ENCODE data around the gene LPO.

The LPO gene

DNA sequence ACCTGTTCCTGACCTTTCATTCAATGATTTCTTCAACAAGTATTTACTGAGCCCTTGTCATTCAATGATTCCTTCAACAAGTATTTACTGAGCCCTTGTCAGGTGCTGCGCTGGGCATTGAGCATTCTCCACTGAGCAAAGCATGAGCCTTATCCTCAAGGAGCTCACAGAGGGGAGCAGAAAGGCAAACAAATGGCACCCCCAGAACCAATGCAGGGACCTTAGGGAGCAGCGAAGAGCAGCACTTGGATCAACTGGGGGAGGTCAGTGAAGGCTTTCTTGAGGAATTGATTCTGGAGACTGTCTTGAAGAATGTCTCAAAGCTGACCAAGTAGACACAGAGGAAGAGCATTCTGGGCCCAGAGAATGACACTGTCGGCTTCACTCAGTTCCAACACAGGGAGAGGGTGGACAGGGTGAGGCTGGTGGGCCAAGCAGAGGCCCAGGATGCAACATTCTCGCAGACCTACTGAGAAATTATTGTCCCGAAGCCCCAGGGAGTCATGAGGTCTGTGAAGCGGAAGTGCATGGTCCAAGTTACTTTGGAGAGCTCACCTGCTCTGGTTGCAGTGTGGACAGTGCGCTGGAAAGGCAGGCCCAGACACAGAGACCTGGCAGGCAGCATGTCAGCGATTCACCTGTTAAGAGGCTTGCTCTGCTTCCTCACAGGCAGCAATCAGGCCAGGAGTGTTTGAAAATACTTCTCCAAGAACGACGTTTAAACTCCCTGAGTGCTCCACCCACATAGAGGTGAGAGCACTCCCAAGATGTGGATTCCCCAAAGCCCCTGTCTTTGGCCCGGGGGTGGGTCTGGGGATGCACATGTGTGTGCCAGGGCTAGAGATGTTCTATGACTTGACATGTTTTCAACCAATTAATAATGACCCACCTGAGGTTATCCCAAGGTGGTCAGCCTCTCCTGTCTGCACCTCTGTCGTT, 45.6 kb downstream of the LPO start:
- Histone ChIP-seq H3K27ac (ENCODE audit: insufficient read depth, low read length, poor library complexity, severe bottlenecking) (no peak overlapping the region), H3K36me3 (ENCODE audit: control insufficient read depth, insufficient read depth, low read length) (no peaks in the 10 kb centered on the region), H3K9me3 (ENCODE audit: control insufficient read depth, low read length) (no peaks in the 10 kb centered on the region), H3K27me3 (replicated peaks; ENCODE audit: control insufficient read depth, insufficient read depth, low read length, poor library complexity, severe bottlenecking) (peaks cover 3% of the 10 kb centered on the region), H3K4me1 (ENCODE audit: control insufficient read depth, insufficient read depth, low read length, poor library complexity, severe bottlenecking) (no peaks in the 10 kb centered on the region), H3K4me3 (ENCODE audit: insufficient read depth, low read depth, low read length, poor library complexity, severe bottlenecking) (no peak overlapping the region)
- DNase-seq: no peak

- Histone ChIP-seq H3K4me3 (ENCODE audit: insufficient read depth, low read depth, low read length, poor library complexity, severe bottlenecking) (no peak overlapping the region), H3K4me1 (ENCODE audit: control insufficient read depth, insufficient read depth, low read length, poor library complexity, severe bottlenecking) (no peaks in the 10 kb centered on the region), H3K36me3 (ENCODE audit: control insufficient read depth, insufficient read depth, low read length) (no peaks in the 10 kb centered on the region), H3K9me3 (ENCODE audit: control insufficient read depth, low read length) (no peaks in the 10 kb centered on the region), H3K27me3 (replicated peaks; ENCODE audit: control insufficient read depth, insufficient read depth, low read length, poor library complexity, severe bottlenecking) (peaks cover 3% of the 10 kb centered on the region), H3K27ac (ENCODE audit: insufficient read depth, low read length, poor library complexity, severe bottlenecking) (no peak overlapping the region)
- no peak for DNase-seq
Observed at GRCh38 chr17:58284613-58285421, 46.4 kb downstream of the LPO start.

- Histone ChIP-seq H3K4me1 (ENCODE audit: control insufficient read depth, insufficient read depth, low read length, poor library complexity, severe bottlenecking) (no peaks in the 10 kb centered on the region), H3K27ac (ENCODE audit: insufficient read depth, low read length, poor library complexity, severe bottlenecking) (no peak overlapping the region), H3K4me3 (ENCODE audit: insufficient read depth, low read depth, low read length, poor library complexity, severe bottlenecking) (no peak overlapping the region), H3K9me3 (ENCODE audit: control insufficient read depth, low read length) (no peaks in the 10 kb centered on the region), H3K36me3 (ENCODE audit: control insufficient read depth, insufficient read depth, low read length) (no peaks in the 10 kb centered on the region), H3K27me3 (replicated peaks; ENCODE audit: control insufficient read depth, insufficient read depth, low read length, poor library complexity, severe bottlenecking) (no peaks in the 10 kb centered on the region)
- DNase-seq: no peak
Observed at GRCh38 chr17:58285422-58285810, 47.0 kb downstream of the LPO start.

- H3K27me3 ChIP-seq (replicated peaks; ENCODE audit: control insufficient read depth, insufficient read depth, low read length, poor library complexity, severe bottlenecking): no peaks in the 10 kb centered on the region
- no peaks in the 10 kb centered on the region for H3K36me3 ChIP-seq (ENCODE audit: control insufficient read depth, insufficient read depth, low read length)
- H3K4me3 ChIP-seq (ENCODE audit: insufficient read depth, low read depth, low read length, poor library complexity, severe bottlenecking): no peak overlapping the region
- H3K27ac ChIP-seq (ENCODE audit: insufficient read depth, low read length, poor library complexity, severe bottlenecking): no peak overlapping the region
- peaks cover 5% of the 10 kb centered on the region for H3K9me3 ChIP-seq (ENCODE audit: control insufficient read depth, low read length)
- DNase-seq: no peak
- no peaks in the 10 kb centered on the region for H3K4me1 ChIP-seq (ENCODE audit: control insufficient read depth, insufficient read depth, low read length, poor library complexity, severe bottlenecking)
Observed at GRCh38 chr17:58289869-58290268, 51.5 kb downstream of the LPO start.

DNA sequence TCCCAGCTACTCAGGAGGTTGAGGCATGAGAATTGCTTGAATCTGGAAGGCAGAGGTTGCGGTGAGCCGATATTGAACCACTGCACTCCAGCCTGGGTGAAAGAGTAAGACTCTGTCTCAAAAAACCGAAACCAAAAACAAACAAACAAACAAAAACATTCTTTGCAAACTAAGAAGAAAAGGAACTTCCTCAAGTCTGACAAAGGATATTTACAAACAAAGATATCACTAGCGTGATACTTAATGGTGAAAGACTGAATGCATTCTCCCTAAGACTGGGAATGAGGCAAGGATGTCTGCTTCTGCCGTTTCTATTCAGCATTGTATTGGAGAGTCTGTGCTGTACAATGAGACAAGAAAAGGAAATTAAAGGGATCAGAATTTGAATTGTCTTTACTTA, 52.9 kb downstream of the LPO start:
- Histone ChIP-seq H3K27me3 (replicated peaks; ENCODE audit: control insufficient read depth, insufficient read depth, low read length, poor library complexity, severe bottlenecking) (no peaks in the 10 kb centered on the region), H3K4me1 (ENCODE audit: control insufficient read depth, insufficient read depth, low read length, poor library complexity, severe bottlenecking) (no peaks in the 10 kb centered on the region), H3K36me3 (ENCODE audit: control insufficient read depth, insufficient read depth, low read length) (no peaks in the 10 kb centered on the region), H3K9me3 (ENCODE audit: control insufficient read depth, low read length) (peaks cover 5% of the 10 kb centered on the region), H3K27ac (ENCODE audit: insufficient read depth, low read length, poor library complexity, severe bottlenecking) (no peak overlapping the region), H3K4me3 (ENCODE audit: insufficient read depth, low read depth, low read length, poor library complexity, severe bottlenecking) (no peak overlapping the region)
- no peak for DNase-seq

- no peak overlapping the region for H3K27ac ChIP-seq (ENCODE audit: insufficient read depth, low read length, poor library complexity, severe bottlenecking)
- H3K36me3 ChIP-seq (ENCODE audit: control insufficient read depth, insufficient read depth, low read length): no peaks in the 10 kb centered on the region
- DNase-seq: no peak
- H3K9me3 ChIP-seq (ENCODE audit: control insufficient read depth, low read length): peaks cover 5% of the 10 kb centered on the region
- no peak overlapping the region for H3K4me3 ChIP-seq (ENCODE audit: insufficient read depth, low read depth, low read length, poor library complexity, severe bottlenecking)
- H3K27me3 ChIP-seq (replicated peaks; ENCODE audit: control insufficient read depth, insufficient read depth, low read length, poor library complexity, severe bottlenecking): no peaks in the 10 kb centered on the region
- no peaks in the 10 kb centered on the region for H3K4me1 ChIP-seq (ENCODE audit: control insufficient read depth, insufficient read depth, low read length, poor library complexity, severe bottlenecking)
Observed at GRCh38 chr17:58294034-58294433, 55.6 kb downstream of the LPO start.

DNA sequence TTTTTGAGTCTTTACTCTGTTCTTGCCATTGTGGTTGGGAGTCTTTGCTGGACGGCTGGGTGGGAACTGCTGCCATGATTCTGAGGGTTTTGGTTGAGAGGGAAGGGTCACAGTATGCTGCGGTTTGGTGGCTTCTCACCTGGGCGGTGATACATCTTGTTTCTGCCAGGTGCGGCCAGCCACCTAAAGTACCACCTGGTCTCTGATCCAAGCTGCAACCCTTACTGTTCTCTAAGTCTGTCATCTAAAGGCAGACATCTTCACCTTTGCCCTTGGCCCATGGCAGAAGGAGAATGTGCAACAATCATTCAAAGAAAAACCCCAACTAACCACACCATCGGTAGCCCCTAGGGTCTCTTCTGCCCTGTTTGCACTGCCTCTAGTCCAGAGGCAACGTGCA, 62.0 kb downstream of the LPO start:
- no peaks in the 10 kb centered on the region for H3K27me3 ChIP-seq (replicated peaks; ENCODE audit: control insufficient read depth, insufficient read depth, low read length, poor library complexity, severe bottlenecking)
- no peak overlapping the region for H3K27ac ChIP-seq (ENCODE audit: insufficient read depth, low read length, poor library complexity, severe bottlenecking)
- no peaks in the 10 kb centered on the region for H3K4me1 ChIP-seq (ENCODE audit: control insufficient read depth, insufficient read depth, low read length, poor library complexity, severe bottlenecking)

GRCh38 chr17:58301504-58302150, 63.2 kb downstream of the LPO start:
- Histone ChIP-seq H3K27ac (ENCODE audit: insufficient read depth, low read length, poor library complexity, severe bottlenecking) (no peak overlapping the region), H3K4me1 (ENCODE audit: control insufficient read depth, insufficient read depth, low read length, poor library complexity, severe bottlenecking) (no peaks in the 10 kb centered on the region), H3K9me3 (ENCODE audit: control insufficient read depth, low read length) (no peaks in the 10 kb centered on the region), H3K36me3 (ENCODE audit: control insufficient read depth, insufficient read depth, low read length) (peaks cover 4% of the 10 kb centered on the region), H3K4me3 (ENCODE audit: insufficient read depth, low read depth, low read length, poor library complexity, severe bottlenecking) (no peak overlapping the region), H3K27me3 (replicated peaks; ENCODE audit: control insufficient read depth, insufficient read depth, low read length, poor library complexity, severe bottlenecking) (no peaks in the 10 kb centered on the region)
- DNase-seq: no peak

More for the DNA sequence above, 62.0 kb downstream of the LPO start:
- no peak for DNase-seq
- H3K36me3 ChIP-seq (ENCODE audit: control insufficient read depth, insufficient read depth, low read length): no peaks in the 10 kb centered on the region
- no peak overlapping the region for H3K4me3 ChIP-seq (ENCODE audit: insufficient read depth, low read depth, low read length, poor library complexity, severe bottlenecking)
- H3K9me3 ChIP-seq (ENCODE audit: control insufficient read depth, low read length): no peaks in the 10 kb centered on the region

DNA sequence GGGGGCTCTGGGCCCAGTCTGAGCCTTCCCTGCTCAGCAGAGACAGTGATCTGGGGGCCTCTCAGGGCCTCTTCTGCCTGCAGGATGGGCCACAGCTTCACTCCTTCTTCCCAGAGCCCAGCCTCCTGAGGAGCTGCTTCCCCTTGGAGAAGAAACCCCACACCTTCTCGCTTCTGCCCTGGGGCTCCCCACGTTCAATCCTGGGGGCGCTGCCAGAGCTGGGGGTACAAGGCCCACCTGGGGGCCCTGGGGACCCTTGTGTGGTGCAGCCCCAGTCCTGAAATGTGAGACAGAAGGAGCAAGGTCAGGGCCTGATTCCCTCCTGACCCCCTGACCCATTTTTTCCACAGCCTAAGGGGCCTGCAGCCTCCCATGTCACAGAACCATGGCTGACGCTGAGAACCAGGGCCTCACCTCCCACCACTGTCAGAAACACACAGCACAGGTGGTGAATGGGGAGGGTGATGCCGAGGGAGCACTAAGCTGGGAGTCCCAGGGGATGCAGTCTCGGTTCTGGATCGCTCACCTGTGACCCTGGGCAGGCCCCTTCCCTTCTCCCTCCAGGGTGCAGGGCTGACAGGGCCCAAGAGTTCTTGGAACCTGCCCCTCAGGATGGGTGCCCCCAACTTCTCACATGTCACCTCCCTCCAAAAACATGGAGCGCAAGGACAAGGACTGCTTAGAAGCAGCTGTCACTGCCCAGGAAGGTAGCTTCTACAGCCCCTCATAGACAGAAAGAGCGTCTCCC, 64.0 kb downstream of the LPO start:
- Histone ChIP-seq H3K36me3 (ENCODE audit: control insufficient read depth, insufficient read depth, low read length) (peaks cover 9% of the 10 kb centered on the region), H3K4me1 (ENCODE audit: control insufficient read depth, insufficient read depth, low read length, poor library complexity, severe bottlenecking) (no peaks in the 10 kb centered on the region), H3K27ac (ENCODE audit: insufficient read depth, low read length, poor library complexity, severe bottlenecking) (no peak overlapping the region), H3K9me3 (ENCODE audit: control insufficient read depth, low read length) (no peaks in the 10 kb centered on the region), H3K4me3 (ENCODE audit: insufficient read depth, low read depth, low read length, poor library complexity, severe bottlenecking) (no peak overlapping the region), H3K27me3 (replicated peaks; ENCODE audit: control insufficient read depth, insufficient read depth, low read length, poor library complexity, severe bottlenecking) (no peaks in the 10 kb centered on the region)
- DNase-seq: no peak
